WTC11 (cell line): ENCODE measurements around the gene SLC25A22.

Source experiments
- CBFB ChIP-seq: sonication (generic); formaldehyde crosslinking; IDR thresholded peaks from 2 replicates; pipeline ENCODE4 v1.8.1; 2022; ENCODE audit warnings: mild to moderate bottlenecking, low read depth, missing genetic modification reagents
- CREM ChIP-seq: sonication (generic); formaldehyde crosslinking; IDR thresholded peaks from 2 replicates; pipeline ENCODE4 v1.8.1; 2022; ENCODE audit warnings: mild to moderate bottlenecking, missing genetic modification reagents, moderate library complexity
- ESRRA ChIP-seq: sonication (generic); formaldehyde crosslinking; IDR thresholded peaks from 2 replicates; pipeline ENCODE4 v1.8.1; 2022; ENCODE audit warnings: mild to moderate bottlenecking, missing genetic modification reagents, borderline replicate concordance
- FOXJ3 ChIP-seq: sonication (generic); formaldehyde crosslinking; IDR thresholded peaks from 2 replicates; pipeline ENCODE4 v1.9.0; 2021; ENCODE audit warnings: missing genetic modification reagents, mild to moderate bottlenecking, borderline replicate concordance
- FOXP1 ChIP-seq: sonication (generic); formaldehyde crosslinking; IDR thresholded peaks from 2 replicates; pipeline ENCODE4 v1.8.0; 2022; ENCODE audit warnings: missing genetic modification reagents, mild to moderate bottlenecking, moderate library complexity, borderline replicate concordance
- JAZF1 ChIP-seq: fragments of 250-450 bp; sonication (Bioruptor Pico); IDR thresholded peaks from 2 replicates; pipeline ENCODE4 v1.9.0; 2021; ENCODE audit warnings: moderate library complexity, mild to moderate bottlenecking, inconsistent platforms
- SMAD4 ChIP-seq: sonication (generic); formaldehyde crosslinking; IDR thresholded peaks from 2 replicates; pipeline ENCODE4 v1.8.0; 2022; ENCODE audit warnings: mild to moderate bottlenecking, missing genetic modification reagents
- ZNF396 ChIP-seq: fragments of 250-450 bp; sonication (Bioruptor Pico); IDR thresholded peaks from 2 replicates; pipeline ENCODE4 v1.8.0; 2021; ENCODE audit warnings: mild to moderate bottlenecking, moderate library complexity, borderline replicate concordance
- TF ChIP-seq, protein P1 (sequence below): fragments of 200-600 bp; IDR thresholded peaks from 2 replicates; pipeline ENCODE4 v1.8.0; 2022; ENCODE audit warnings: antibody characterized with exemption
- TF ChIP-seq, protein P2 (sequence below): sonication (generic); formaldehyde crosslinking; IDR thresholded peaks from 2 replicates; pipeline ENCODE4 v1.8.1; 2022; ENCODE audit warnings: missing genetic modification reagents, borderline replicate concordance

DNA sequence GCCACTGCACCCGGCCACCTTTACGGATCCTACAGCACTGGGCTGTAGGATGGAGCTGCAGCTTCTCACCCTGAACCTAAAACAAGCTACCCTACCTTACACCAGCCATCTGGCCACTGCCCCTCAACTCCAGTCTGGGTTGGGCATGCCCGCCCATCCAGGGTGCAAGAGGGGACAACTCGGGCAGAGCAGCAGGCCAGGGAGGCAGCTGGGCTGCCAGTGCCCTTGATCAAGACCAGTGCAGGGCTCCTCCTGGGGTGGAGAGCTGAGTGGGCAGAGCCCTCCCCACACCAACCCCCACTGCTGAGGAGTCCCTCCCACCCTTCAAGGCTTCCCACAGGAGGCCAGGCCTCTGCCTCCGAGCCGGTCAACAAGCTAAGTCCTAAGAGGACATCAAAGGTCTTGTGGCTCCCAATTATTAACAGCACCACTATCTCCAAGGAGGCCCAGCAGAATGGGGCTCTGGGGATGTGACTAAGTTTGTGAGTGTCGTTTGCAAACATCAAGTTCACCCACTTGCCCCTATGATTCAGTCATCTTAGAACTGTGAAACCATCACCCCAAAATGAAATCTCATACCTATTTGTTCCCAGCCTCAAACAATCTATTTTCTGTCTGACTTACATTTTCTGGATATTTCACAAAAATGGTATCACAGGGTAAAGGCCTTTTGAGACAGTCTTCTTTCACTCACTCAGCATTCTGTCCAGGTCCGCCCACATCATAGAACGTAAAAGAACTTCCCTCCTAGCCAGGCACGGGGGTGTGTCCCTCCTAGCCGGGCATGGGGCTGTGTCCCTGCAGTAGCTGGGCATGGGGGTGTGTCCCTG, 31.8 kb downstream of the SLC25A22 start:
- TF ChIP-seq FOXJ3 (CRISPR knock-in tag) (no peak), JAZF1 (CRISPR knock-in tag) (no peak), SMAD4 (no peak), CREM (CRISPR knock-in tag) (no peak), CBFB (CRISPR knock-in tag) (no peak), ESRRA (CRISPR knock-in tag) (no peak), FOXP1 (CRISPR knock-in tag) (no peak), ZNF396 (CRISPR knock-in tag) (no peak)
- TF ChIP-seq, protein P1, sequence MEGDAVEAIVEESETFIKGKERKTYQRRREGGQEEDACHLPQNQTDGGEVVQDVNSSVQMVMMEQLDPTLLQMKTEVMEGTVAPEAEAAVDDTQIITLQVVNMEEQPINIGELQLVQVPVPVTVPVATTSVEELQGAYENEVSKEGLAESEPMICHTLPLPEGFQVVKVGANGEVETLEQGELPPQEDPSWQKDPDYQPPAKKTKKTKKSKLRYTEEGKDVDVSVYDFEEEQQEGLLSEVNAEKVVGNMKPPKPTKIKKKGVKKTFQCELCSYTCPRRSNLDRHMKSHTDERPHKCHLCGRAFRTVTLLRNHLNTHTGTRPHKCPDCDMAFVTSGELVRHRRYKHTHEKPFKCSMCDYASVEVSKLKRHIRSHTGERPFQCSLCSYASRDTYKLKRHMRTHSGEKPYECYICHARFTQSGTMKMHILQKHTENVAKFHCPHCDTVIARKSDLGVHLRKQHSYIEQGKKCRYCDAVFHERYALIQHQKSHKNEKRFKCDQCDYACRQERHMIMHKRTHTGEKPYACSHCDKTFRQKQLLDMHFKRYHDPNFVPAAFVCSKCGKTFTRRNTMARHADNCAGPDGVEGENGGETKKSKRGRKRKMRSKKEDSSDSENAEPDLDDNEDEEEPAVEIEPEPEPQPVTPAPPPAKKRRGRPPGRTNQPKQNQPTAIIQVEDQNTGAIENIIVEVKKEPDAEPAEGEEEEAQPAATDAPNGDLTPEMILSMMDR = no peak
- TF ChIP-seq, protein P2, sequence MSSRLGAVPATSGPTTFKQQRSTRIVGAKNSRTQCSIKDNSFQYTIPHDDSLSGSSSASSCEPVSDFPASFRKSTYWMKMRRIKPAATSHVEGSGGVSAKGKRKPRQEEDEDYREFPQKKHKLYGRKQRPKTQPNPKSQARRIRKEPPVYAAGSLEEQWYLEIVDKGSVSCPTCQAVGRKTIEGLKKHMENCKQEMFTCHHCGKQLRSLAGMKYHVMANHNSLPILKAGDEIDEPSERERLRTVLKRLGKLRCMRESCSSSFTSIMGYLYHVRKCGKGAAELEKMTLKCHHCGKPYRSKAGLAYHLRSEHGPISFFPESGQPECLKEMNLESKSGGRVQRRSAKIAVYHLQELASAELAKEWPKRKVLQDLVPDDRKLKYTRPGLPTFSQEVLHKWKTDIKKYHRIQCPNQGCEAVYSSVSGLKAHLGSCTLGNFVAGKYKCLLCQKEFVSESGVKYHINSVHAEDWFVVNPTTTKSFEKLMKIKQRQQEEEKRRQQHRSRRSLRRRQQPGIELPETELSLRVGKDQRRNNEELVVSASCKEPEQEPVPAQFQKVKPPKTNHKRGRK (CRISPR knock-in tag) = no peak
